ENCODE results near the gene SLC16A11.

Gene SLC16A11

GRCh38 chr17:7023576-7024401, 20.1 kb downstream of the SLC16A11 start:
- Histone ChIP-seq H3K27ac (ENCODE audit: low read depth, low read length, poor library complexity, severe bottlenecking) (no peak overlapping the region), H3K4me2 (ENCODE audit: low read length) (no peak overlapping the region), H3K4me3 (ENCODE audit: low read depth, low read length, poor library complexity, severe bottlenecking) (no peak overlapping the region), H3K79me2 (ENCODE audit: insufficient read depth, low read length) (no peaks in the 10 kb centered on the region), H2AFZ (ENCODE audit: low read length) (no peak overlapping the region), H4K20me1 (ENCODE audit: insufficient read depth, low read length) (no peaks in the 10 kb centered on the region), H3K9me3 (ENCODE audit: low read length) (no peaks in the 10 kb centered on the region), H3K9ac (ENCODE audit: low read length) (no peak overlapping the region), H3K36me3 (ENCODE audit: insufficient read depth, low read length) (no peaks in the 10 kb centered on the region), H3K4me1 (ENCODE audit: insufficient read depth, low read length, severe bottlenecking) (peaks cover 14% of the 10 kb centered on the region), H3F3A (ENCODE audit: insufficient read depth, low read length) (no peaks in the 10 kb centered on the region), H3K9me2 (ENCODE audit: low read depth, low read length) (no peaks in the 10 kb centered on the region), H3K27me3 (ENCODE audit: insufficient read depth, low read length) (no peaks in the 10 kb centered on the region)
- TF ChIP-seq, protein P1, sequence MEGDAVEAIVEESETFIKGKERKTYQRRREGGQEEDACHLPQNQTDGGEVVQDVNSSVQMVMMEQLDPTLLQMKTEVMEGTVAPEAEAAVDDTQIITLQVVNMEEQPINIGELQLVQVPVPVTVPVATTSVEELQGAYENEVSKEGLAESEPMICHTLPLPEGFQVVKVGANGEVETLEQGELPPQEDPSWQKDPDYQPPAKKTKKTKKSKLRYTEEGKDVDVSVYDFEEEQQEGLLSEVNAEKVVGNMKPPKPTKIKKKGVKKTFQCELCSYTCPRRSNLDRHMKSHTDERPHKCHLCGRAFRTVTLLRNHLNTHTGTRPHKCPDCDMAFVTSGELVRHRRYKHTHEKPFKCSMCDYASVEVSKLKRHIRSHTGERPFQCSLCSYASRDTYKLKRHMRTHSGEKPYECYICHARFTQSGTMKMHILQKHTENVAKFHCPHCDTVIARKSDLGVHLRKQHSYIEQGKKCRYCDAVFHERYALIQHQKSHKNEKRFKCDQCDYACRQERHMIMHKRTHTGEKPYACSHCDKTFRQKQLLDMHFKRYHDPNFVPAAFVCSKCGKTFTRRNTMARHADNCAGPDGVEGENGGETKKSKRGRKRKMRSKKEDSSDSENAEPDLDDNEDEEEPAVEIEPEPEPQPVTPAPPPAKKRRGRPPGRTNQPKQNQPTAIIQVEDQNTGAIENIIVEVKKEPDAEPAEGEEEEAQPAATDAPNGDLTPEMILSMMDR (IDR thresholded peaks at IDR 0.05; ENCODE audit: low read length) = no peak
- no peak for TF ChIP-seq EZH2 (IDR thresholded peaks at IDR 0.05; ENCODE audit: borderline replicate concordance, low read length)

GRCh38 chr17:7022781-7023571, 20.9 kb downstream of the SLC16A11 start, which contains the start of gene BCL6B:
Gene BCL6B (plus strand): TSS chr17:7023050. CDS start chr17:7023672, 622 bp downstream.
- Histone ChIP-seq H4K20me1 (ENCODE audit: insufficient read depth, low read length) (no peaks in the 10 kb centered on the region), H3K27ac (ENCODE audit: low read depth, low read length, poor library complexity, severe bottlenecking) (no peak within 1 kb of the TSS), H3K27me3 (ENCODE audit: insufficient read depth, low read length) (no peaks in the 10 kb centered on the region), H3K9me2 (ENCODE audit: low read depth, low read length) (no peaks in the 10 kb centered on the region), H2AFZ (ENCODE audit: low read length) (no peak within 1 kb of the TSS), H3K9me3 (ENCODE audit: low read length) (no peaks in the 10 kb centered on the region), H3K79me2 (ENCODE audit: insufficient read depth, low read length) (no peaks in the 10 kb centered on the region), H3K4me1 (ENCODE audit: insufficient read depth, low read length, severe bottlenecking) (peaks cover 14% of the 10 kb centered on the region), H3F3A (ENCODE audit: insufficient read depth, low read length) (no peaks in the 10 kb centered on the region), H3K4me2 (ENCODE audit: low read length) (peak within 1 kb of the TSS; percentile 47), H3K9ac (ENCODE audit: low read length) (peak within 1 kb of the TSS; percentile 32; the same call in 1 of the 2 replicates), H3K4me3 (ENCODE audit: low read depth, low read length, poor library complexity, severe bottlenecking) (peak within 1 kb of the TSS; percentile 43), H3K36me3 (ENCODE audit: insufficient read depth, low read length) (no peaks in the 10 kb centered on the region)
- TF ChIP-seq EZH2 (IDR thresholded peaks at IDR 0.05; ENCODE audit: borderline replicate concordance, low read length) = no peak
- TF ChIP-seq, protein P1 (IDR thresholded peaks at IDR 0.05; ENCODE audit: low read length) = no peak

DNA sequence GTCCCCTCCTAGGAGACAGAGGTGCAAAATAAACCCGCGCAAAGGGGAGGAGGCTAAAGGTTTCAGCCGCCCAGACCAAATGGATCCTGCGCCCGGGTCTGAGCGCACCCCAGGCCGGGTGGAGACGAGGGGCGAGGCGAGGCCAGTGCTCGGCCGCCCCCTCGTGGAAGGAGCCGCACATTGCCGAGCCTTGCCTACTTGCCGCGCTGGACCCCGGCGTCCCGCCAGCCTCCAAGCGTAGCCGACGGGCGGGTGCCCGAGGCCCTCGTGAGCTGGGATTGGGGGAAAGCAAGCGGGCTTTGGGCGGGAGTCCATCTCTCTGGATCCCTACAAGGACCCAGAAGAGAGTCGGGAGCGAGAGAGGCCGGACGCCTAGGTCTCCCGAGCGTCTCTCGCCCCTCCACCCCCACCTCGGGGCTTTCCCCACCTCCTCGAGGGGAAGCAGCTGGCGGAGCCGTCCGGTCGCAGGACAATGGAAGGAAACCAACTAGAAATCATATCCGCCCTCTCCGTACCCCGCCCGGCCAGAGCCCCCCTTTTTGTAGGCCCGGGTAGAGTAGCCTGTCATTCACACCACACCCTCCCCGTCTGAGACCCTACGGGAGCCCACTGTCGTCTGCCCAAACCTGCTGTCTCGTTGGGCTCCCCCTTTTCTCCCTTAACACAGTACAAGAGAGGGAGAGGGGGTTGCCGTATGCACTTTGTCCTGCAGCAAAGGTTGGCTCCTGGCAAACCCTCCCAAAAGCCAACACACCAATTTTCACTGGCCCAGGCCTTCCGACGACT, 21.7 kb downstream of the SLC16A11 start:
- Histone ChIP-seq H3K79me2 (ENCODE audit: insufficient read depth, low read length) (no peaks in the 10 kb centered on the region), H3F3A (ENCODE audit: insufficient read depth, low read length) (no peaks in the 10 kb centered on the region), H3K9ac (ENCODE audit: low read length) (peak overlapping the region; percentile 32; the same call in 1 of the 2 replicates), H3K4me1 (ENCODE audit: insufficient read depth, low read length, severe bottlenecking) (peaks cover 14% of the 10 kb centered on the region), H3K36me3 (ENCODE audit: insufficient read depth, low read length) (no peaks in the 10 kb centered on the region), H3K27ac (ENCODE audit: low read depth, low read length, poor library complexity, severe bottlenecking) (no peak overlapping the region), H3K4me2 (ENCODE audit: low read length) (peak overlapping the region; percentile 47), H3K9me2 (ENCODE audit: low read depth, low read length) (no peaks in the 10 kb centered on the region), H2AFZ (ENCODE audit: low read length) (no peak overlapping the region), H3K4me3 (ENCODE audit: low read depth, low read length, poor library complexity, severe bottlenecking) (peak overlapping the region; percentile 43), H3K9me3 (ENCODE audit: low read length) (no peaks in the 10 kb centered on the region), H4K20me1 (ENCODE audit: insufficient read depth, low read length) (no peaks in the 10 kb centered on the region), H3K27me3 (ENCODE audit: insufficient read depth, low read length) (no peaks in the 10 kb centered on the region)
- TF ChIP-seq EZH2 (IDR thresholded peaks at IDR 0.05; ENCODE audit: borderline replicate concordance, low read length) = no peak
- TF ChIP-seq, protein P1 (IDR thresholded peaks at IDR 0.05; ENCODE audit: low read length) = peak; percentile 83
